ENCODE data around the gene RALGAPA1.
A peak's percentile ranks its signal among the peaks of the same experiment; 100 is the strongest.

Gene RALGAPA1

GRCh38 chr14:35821564-35822411 is 12.7 kb upstream of the RALGAPA1 start:
- TF ChIP-seq, protein P1, sequence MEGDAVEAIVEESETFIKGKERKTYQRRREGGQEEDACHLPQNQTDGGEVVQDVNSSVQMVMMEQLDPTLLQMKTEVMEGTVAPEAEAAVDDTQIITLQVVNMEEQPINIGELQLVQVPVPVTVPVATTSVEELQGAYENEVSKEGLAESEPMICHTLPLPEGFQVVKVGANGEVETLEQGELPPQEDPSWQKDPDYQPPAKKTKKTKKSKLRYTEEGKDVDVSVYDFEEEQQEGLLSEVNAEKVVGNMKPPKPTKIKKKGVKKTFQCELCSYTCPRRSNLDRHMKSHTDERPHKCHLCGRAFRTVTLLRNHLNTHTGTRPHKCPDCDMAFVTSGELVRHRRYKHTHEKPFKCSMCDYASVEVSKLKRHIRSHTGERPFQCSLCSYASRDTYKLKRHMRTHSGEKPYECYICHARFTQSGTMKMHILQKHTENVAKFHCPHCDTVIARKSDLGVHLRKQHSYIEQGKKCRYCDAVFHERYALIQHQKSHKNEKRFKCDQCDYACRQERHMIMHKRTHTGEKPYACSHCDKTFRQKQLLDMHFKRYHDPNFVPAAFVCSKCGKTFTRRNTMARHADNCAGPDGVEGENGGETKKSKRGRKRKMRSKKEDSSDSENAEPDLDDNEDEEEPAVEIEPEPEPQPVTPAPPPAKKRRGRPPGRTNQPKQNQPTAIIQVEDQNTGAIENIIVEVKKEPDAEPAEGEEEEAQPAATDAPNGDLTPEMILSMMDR (IDR thresholded peaks at IDR 0.05; ENCODE audit: control extremely low read depth, extremely low read depth, low read depth, missing control alignments): peak; percentile 73
- peak; percentile 17 for DNase-seq (ENCODE audit: extremely low spot score)
- ChIA-PET CTCF (interaction anchor here (0.7 to 2.5 kb wide), 10 partner anchors 9 to 529 kb away, joined by 3 to 11 read pairs (median 4); partner anchors contain the start of genes PSMA6 and RALGAPA1), POLR2A (no interaction called here)

DNA sequence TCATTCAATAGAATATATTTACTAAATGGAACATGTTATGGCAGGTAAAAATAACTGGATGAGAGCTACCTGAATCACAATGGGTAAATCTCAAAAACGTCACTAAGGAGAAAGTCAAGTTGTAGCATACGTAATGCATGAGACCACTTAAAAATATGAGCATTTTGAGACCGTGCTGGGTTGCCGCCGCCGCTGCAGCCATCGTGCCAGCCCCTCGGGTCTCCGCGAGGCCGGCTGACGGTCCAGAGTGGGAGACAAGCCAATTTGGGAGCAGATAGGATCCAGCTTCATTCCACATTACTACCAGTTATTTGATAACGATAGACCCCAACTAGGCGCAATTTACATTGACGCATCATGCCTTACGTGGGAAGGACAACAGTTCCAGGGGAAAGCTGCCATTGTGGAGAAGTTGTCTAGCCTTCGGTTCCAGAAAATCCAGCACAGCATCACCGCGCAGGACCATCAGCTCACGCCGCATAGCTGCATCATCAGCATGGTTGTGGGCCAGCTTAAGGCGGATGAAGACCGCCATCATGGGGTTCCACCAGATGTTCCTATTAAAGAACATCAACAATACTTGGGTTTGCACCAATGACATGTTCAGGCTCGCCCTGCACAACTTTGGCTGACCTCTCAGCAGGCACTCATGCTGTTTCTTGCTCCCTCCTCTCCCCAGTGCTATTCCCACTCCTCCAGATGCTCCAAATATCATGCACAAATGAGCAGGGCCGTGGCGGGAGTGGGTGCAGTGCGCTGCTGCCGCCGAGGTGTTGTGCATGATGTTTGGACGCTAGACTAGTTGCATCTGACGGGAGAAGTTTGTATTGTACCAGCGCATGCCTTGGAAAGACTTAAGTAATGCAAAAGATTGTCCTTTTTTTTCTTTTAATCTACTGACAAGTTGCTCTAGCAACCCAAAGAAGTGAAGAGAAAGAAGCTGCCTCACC is 10.8 kb upstream of the RALGAPA1 start:
- TF ChIP-seq, protein P1 (IDR thresholded peaks at IDR 0.05; ENCODE audit: control extremely low read depth, extremely low read depth, low read depth, missing control alignments): no peak
- POLR2A ChIA-PET: no interaction called here
- no peak for DNase-seq (ENCODE audit: extremely low spot score)
- CTCF ChIA-PET: interaction anchor here (0.6 to 1.1 kb wide), 2 partner anchors 25 to 404 kb away, joined by 3 read pairs; no protein-coding TSS in a partner anchor

DNA sequence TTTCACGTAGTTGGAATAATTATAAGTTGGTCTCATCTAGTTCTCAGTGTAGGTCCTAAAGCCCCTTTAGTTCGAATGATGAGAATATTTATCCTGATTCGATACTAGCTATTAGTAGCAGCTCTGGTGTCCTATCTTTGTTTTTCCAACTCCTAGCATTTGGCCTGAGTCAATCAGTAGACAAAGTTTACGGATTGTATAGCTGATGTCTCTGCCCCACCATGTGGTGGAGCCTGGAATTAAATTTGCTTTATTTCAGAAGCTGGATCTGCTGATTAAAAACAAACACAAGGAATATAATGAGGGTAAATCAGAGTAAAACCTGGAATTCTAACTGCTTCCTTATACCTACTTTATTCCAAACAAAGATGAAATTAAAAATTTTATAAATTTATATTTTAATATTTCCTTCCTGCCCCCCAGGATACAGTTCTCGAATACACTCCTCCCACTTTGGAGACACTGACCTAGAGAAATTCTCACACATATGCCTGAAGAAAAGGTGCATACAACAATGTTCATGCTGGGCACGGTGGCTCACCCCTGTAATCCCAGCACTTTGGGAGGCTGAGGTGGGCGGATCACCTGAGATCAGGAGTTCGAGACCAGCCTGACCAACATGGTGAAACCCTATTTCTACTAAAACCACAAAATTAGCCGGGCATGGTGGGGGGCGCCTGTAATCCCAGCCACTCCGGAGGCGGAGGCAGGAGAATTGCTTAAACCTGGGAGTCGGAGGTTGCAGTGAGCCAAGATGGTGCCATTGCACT is 9.4 kb upstream of the RALGAPA1 start:
- TF ChIP-seq, protein P1 (IDR thresholded peaks at IDR 0.05; ENCODE audit: control extremely low read depth, extremely low read depth, low read depth, missing control alignments): peak; percentile 47
- CTCF ChIA-PET: interaction anchor here (0.5 to 4.4 kb wide), 16 partner anchors 8 to 1145 kb away, joined by 3 to 21 read pairs (median 3); partner anchors contain the start of genes BRMS1L and RALGAPA1
- POLR2A ChIA-PET: interaction anchor here (0.5 to 1.0 kb wide), 3 partner anchors 9 to 1237 kb away, joined by 3 to 4 read pairs (median 3); partner anchors contain the start of gene RALGAPA1
- peak; percentile 28 for DNase-seq (ENCODE audit: extremely low spot score)

GRCh38 chr14:35814371-35815005 is 5.4 kb upstream of the RALGAPA1 start:
- ChIA-PET CTCF (interaction anchor here (0.6 to 4.4 kb wide), 12 partner anchors 8 to 386 kb away, joined by 3 to 21 read pairs (median 4); partner anchors contain the start of gene BRMS1L), POLR2A (no interaction called here)
- TF ChIP-seq, protein P1 (IDR thresholded peaks at IDR 0.05; ENCODE audit: control extremely low read depth, extremely low read depth, low read depth, missing control alignments): peak; percentile 81
- DNase-seq (ENCODE audit: extremely low spot score): peak; percentile 50

DNA sequence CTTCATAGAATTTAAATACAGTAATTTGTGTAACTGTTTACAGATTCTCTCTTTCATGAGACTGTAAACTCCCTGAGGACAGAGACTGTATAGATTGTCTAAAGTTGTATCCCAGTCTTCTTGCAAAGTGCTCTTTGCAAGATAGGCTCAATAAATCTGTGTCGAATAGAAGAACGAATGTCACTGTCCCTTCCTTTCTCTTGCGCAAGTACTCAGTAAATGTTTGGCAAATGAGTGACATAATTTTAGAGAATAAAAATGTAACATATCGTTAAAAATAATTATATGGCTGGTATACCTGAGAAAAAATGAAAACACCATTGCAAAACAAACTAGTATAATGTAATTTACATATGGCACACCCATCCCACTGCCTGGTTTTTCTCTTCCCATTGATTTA is 1.9 kb upstream of the RALGAPA1 start:
- TF ChIP-seq, protein P1 (IDR thresholded peaks at IDR 0.05; ENCODE audit: control extremely low read depth, extremely low read depth, low read depth, missing control alignments): no peak
- ChIA-PET POLR2A (no interaction called here), CTCF (interaction anchor here (2.4 kb wide), 1 partner anchor 7 kb away, joined by 10 read pairs; no protein-coding TSS in a partner anchor)
- DNase-seq (ENCODE audit: extremely low spot score): no peak
